Measurements from ENCODE around the gene PADI4.

GRCh38 chr1:17377325-17377953 lies 69.4 kb downstream of the PADI4 start:
- TF ChIP-seq ZBTB10 (tag by site-specific recombination; IDR thresholded peaks at IDR 0.05) (no peak), ZNF302 (tag by site-specific recombination; IDR thresholded peaks at IDR 0.05; ENCODE audit: low read depth) (no peak), GLIS2 (tag by site-specific recombination; IDR thresholded peaks at IDR 0.05) (no peak), ZNF350 (tag by site-specific recombination; IDR thresholded peaks at IDR 0.05) (no peak), CTCF (tag by site-specific recombination; IDR thresholded peaks at IDR 0.05) (no peak), ZNF175 (tag by site-specific recombination; IDR thresholded peaks at IDR 0.05) (no peak), ZNF311 (tag by site-specific recombination; IDR thresholded peaks at IDR 0.05; ENCODE audit: borderline replicate concordance) (no peak), OVOL3 (tag by site-specific recombination; IDR thresholded peaks at IDR 0.05) (no peak), ZEB2 (tag by site-specific recombination; IDR thresholded peaks at IDR 0.05) (no peak), EGR2 (tag by site-specific recombination; IDR thresholded peaks at IDR 0.05; ENCODE audit: low read depth) (no peak), ZNF280D (tag by site-specific recombination; IDR thresholded peaks at IDR 0.05) (no peak)
